Measurements from ENCODE around the gene RAB11FIP5. TPM values are rescaled to one million over a fixed set of nuclear protein-coding genes. Genes with fewer than 3 reads are reported as not detected.
A peak's percentile ranks its signal among the peaks of the same experiment; 100 is the strongest.

RAB11FIP5 gene
- total and polyA plus RNA-seq, 2 experiments from 2014 or later: 4.4 to 16.6 TPM

DNA sequence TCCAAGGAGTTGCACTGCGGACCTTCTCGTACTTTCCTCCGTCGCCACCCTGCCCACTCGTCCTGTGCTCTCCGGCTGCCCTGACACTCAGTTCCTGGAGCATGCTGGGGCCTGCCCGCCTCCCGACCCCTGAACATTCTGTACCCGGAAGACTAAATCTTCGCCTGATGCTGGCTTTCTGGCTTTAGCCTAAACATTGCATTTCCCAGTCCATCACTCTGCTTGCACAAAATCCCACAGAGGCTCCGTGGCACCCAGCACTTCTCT, 40.7 kb downstream of the RAB11FIP5 start:
- no peak overlapping the region for H3K27ac Mint-ChIP-seq
- H2AFZ ChIP-seq: peak overlapping the region; percentile 89
- peaks cover 15% of the 10 kb centered on the region; the same call in 1 of the 2 replicates for H3K4me1 ChIP-seq (ENCODE audit: insufficient read depth)
- H3K27me3 ChIP-seq (ENCODE audit: insufficient read depth): no peaks in the 10 kb centered on the region
- 0 out of 2 replicates have a peak, but pooled peaks cover 4% of the 10 kb centered on the region for H3F3A ChIP-seq (replicated peaks; ENCODE audit: low read depth)
- H3K36me3 ChIP-seq (ENCODE audit: insufficient read depth): no peaks in the 10 kb centered on the region
- H3K27me3 Mint-ChIP-seq (ENCODE audit: insufficient read depth, low read depth, poor library complexity): peaks cover 26% of the 10 kb centered on the region
- peaks cover 3% of the 10 kb centered on the region; the same call in 1 of the 3 replicates for H3K36me3 Mint-ChIP-seq (ENCODE audit: low read depth)
- H3K4me3 Mint-ChIP-seq: peak overlapping the region; percentile 82
- TF ChIP-seq STAT1 (IDR thresholded peaks at IDR 0.05; ENCODE audit: unreplicated experiment) (no peak), ZNF114 (CRISPR knock-in tag; IDR thresholded peaks at IDR 0.05) (no peak)
- TF ChIP-seq, protein P1, sequence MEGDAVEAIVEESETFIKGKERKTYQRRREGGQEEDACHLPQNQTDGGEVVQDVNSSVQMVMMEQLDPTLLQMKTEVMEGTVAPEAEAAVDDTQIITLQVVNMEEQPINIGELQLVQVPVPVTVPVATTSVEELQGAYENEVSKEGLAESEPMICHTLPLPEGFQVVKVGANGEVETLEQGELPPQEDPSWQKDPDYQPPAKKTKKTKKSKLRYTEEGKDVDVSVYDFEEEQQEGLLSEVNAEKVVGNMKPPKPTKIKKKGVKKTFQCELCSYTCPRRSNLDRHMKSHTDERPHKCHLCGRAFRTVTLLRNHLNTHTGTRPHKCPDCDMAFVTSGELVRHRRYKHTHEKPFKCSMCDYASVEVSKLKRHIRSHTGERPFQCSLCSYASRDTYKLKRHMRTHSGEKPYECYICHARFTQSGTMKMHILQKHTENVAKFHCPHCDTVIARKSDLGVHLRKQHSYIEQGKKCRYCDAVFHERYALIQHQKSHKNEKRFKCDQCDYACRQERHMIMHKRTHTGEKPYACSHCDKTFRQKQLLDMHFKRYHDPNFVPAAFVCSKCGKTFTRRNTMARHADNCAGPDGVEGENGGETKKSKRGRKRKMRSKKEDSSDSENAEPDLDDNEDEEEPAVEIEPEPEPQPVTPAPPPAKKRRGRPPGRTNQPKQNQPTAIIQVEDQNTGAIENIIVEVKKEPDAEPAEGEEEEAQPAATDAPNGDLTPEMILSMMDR (conservative IDR thresholded peaks at IDR 0.05; ENCODE audit: low read depth in 2 of 2): no peak
- no peaks in the 10 kb centered on the region for H3K9me3 Mint-ChIP-seq
- H3K27ac ChIP-seq (ENCODE audit: low read depth): no peak overlapping the region
- peaks cover 34% of the 10 kb centered on the region for H3K79me2 ChIP-seq (replicated peaks; ENCODE audit: insufficient read depth)
- peak overlapping the region; percentile 81 for H3K4me3 ChIP-seq
- DNase-seq (ENCODE audit: low spot score): peak; percentile 44
- H3K4me2 ChIP-seq: peak overlapping the region; percentile 97
- ATAC-seq: no peak
- no peaks in the 10 kb centered on the region for H3K9me2 ChIP-seq (ENCODE audit: insufficient read depth)
- peaks cover 14% of the 10 kb centered on the region; the same call in 1 of the 2 replicates for H4K20me1 ChIP-seq (replicated peaks; ENCODE audit: insufficient read depth)
- H3K4me1 Mint-ChIP-seq: peaks cover 22% of the 10 kb centered on the region

DNA sequence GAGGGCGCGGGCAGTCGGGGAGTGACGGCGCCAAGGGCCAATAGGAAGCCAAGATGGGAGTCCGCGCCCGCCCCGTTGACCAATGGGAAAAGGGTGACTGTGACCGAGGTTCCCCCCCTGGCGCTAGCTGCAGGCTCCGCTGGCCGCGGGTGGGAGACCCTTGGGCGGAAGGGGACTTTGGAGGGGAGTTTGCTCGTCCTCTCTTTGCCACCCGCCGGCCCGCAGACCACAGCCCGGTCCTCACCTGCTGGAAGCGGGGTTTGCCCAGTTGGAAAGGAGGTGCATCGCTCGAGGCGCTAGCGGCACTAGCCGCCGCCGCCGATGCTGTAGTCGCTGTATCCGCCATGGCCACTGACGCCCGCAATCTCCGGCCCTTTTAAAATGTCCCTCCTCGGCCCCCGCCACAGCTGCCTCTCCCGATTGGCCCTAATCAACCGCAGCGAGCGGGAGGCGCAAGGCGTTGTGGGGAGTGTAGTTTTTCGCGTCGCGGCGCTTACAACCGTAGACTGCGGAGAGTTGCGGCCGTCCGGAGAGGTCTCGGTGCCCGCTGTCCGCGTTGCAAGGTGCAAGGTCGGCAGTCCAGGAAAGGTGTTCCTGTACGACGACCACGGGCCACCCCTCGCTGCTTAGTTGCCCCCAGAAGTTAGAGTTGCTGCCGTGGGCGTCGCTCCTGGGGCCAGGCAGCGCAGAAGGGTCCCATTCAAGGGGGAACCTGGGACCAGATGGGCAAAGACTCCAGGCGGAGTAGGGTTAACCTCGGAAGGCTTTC, 41.2 kb downstream of the RAB11FIP5 start, which contains the start of gene SFXN5:
Gene SFXN5, minus strand, starts transcription at position 353 of the 769 bp plus-strand sequence. Its CDS starts 7 bp downstream, at position 346.
- H3K27ac ChIP-seq (ENCODE audit: low read depth): peak within 1 kb of the TSS; percentile 88
- Mint-ChIP-seq H3K27ac (peak within 1 kb of the TSS; percentile 93), H3K36me3 (ENCODE audit: low read depth) (peaks cover 3% of the 10 kb centered on the region; the same call in 1 of the 3 replicates), H3K9me3 (no peaks in the 10 kb centered on the region), H3K4me1 (peaks cover 22% of the 10 kb centered on the region), H3K4me3 (peak within 1 kb of the TSS; percentile 82), H3K27me3 (ENCODE audit: insufficient read depth, low read depth, poor library complexity) (peaks cover 24% of the 10 kb centered on the region)
- TF ChIP-seq, protein P2, sequence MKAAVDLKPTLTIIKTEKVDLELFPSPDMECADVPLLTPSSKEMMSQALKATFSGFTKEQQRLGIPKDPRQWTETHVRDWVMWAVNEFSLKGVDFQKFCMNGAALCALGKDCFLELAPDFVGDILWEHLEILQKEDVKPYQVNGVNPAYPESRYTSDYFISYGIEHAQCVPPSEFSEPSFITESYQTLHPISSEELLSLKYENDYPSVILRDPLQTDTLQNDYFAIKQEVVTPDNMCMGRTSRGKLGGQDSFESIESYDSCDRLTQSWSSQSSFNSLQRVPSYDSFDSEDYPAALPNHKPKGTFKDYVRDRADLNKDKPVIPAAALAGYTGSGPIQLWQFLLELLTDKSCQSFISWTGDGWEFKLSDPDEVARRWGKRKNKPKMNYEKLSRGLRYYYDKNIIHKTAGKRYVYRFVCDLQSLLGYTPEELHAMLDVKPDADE (IDR thresholded peaks at IDR 0.05): peak; percentile 90
- TF ChIP-seq EZH2phosphoT487 (IDR thresholded peaks at IDR 0.05; ENCODE audit: unreplicated experiment) (no peak), CREB1 (CRISPR knock-in tag; IDR thresholded peaks at IDR 0.05; ENCODE audit: low read depth) (peak; percentile 43), EZH2 (IDR thresholded peaks at IDR 0.05; ENCODE audit: low read depth, unreplicated experiment) (no peak), POLR2AphosphoS5 (IDR thresholded peaks at IDR 0.05; ENCODE audit: low read depth) (peak; percentile 78)
- peak; percentile 85 for ATAC-seq
- H3K4me2 ChIP-seq: peak within 1 kb of the TSS; percentile 97
- H3K9me2 ChIP-seq (ENCODE audit: insufficient read depth): no peaks in the 10 kb centered on the region
- H3K79me2 ChIP-seq (replicated peaks; ENCODE audit: insufficient read depth): peaks cover 39% of the 10 kb centered on the region
- no peaks in the 10 kb centered on the region for H3K27me3 ChIP-seq (ENCODE audit: insufficient read depth)
- peak; percentile 99 for DNase-seq (ENCODE audit: low spot score)
- H2AFZ ChIP-seq: peak within 1 kb of the TSS; percentile 89
- H3F3A ChIP-seq (replicated peaks; ENCODE audit: low read depth): 0 out of 2 replicates have a peak, but pooled peaks cover 4% of the 10 kb centered on the region
- H4K20me1 ChIP-seq (replicated peaks; ENCODE audit: insufficient read depth): peaks cover 14% of the 10 kb centered on the region; the same call in 1 of the 2 replicates
- H3K4me1 ChIP-seq (ENCODE audit: insufficient read depth): peaks cover 15% of the 10 kb centered on the region; the same call in 1 of the 2 replicates
- H3K4me3 ChIP-seq: peak within 1 kb of the TSS; percentile 81
- H3K36me3 ChIP-seq (ENCODE audit: insufficient read depth): no peaks in the 10 kb centered on the region
